OCI-M1 (cell line): ENCODE results near the gene EFHD2.
"Not testable (repeated sequence)": the region's sequence is repeated elsewhere in the genome, so short reads cannot be mapped to it uniquely, and the experiment has no call there.

Experiments used
- DNase-seq: peaks from one replicate; lab custom pipeline; 2025; lab: John Stamatoyannopoulos, UW

The EFHD2 gene

GRCh38 chr1:15409388-15410222 is at the start of gene EFHD2:
Gene EFHD2, plus strand, starts transcription at chr1:15409888. Its CDS starts 84 bp downstream, at chr1:15409972.
- DNase-seq = peak; percentile 80

- no peak for DNase-seq
These were observed 49.0 kb upstream of the EFHD2 start for GRCh38 chr1:15360700-15361099.

DNA sequence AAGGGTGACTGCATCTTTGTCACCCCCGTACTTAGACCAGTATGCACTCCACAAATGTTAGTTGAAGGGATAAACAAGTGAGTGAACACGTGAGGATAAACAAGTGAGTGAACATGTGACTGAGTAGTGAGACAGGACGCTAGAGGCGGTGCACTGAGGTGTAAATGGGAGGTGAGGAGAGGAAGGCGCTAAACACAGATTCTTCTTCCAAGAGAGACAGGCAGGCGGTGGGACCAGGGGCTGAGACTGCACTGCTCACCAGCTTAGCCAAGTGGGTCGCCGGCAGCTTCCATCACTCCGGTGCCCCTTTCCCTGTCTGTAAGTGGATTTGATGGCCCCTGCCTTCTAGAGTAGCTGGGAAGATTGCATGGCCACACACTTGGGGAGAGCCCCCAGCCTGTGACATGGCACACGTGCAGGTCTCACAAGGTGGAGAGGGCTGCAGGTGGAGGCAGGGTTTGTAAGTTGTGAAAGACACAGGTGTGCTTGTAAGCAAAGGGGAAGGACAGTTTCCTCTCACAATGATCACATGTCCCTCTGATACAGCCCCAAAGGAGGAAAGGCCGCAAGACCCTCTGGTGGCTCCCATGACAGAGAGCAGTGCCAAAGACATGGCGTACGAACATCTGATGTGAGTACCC is 47.5 kb upstream of the EFHD2 start:
- DNase-seq = no peak

DNA sequence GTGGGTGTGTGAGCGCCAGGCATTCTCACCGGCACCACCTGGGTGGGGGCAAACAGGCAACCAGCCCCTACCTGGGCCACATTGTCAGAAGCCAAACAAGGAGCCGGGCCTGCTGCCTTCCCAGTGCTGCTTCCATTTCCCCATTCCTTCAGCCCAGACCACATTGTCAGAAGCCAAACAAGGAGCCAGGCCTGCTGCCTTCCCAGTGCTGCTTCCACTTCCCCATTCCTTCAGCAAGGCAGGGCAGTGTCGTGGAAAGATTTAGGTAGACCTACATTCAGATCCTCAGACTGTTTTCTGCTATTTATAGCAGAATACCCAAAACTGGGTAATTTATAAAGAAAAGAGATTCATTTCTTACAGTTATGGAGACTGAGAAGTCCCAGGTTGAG is 47.0 kb upstream of the EFHD2 start:
- no peak for DNase-seq

DNA sequence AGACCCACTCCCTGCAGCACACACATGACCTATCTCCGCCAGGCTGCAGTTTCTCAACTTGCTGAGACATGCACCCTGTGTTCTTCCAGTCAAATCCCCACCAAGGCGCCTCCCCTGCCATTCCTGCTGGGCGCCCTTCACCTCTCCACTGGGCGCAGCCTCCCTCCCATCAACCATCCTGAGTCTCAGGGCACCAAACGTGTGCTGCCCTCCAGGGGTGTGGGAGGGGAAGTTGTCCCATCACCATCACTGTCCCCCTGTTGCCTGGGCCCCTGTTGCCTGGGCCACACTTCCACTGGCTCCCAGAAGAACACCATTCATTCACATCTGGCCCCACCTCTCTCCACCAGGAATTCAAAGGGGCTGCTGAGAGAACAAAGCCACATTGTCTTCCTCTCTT is 44.9 kb upstream of the EFHD2 start:
- DNase-seq = no peak

DNA sequence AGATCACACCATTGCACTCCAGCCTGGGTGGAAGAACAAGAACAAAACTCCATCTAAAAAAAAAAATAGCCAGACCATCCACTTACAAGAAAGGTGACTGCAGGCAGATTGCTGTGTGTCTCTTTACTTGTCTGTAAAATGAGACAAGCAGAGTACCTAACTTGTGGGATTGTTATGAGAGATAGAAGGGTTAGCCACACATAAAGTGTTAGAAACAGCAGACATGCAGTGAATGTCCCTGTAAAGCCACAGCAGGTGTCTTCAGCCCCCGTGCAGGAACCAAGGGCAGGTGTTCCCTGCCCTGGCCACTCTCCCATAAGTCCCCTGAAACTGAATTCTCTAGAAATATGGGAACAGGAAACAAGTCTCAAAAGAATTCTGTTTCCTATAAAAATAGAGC is 40.8 kb upstream of the EFHD2 start:
- DNase-seq = no peak

- DNase-seq = no peak
These were observed 39.4 kb upstream of the EFHD2 start for GRCh38 chr1:15370268-15370667.

DNA sequence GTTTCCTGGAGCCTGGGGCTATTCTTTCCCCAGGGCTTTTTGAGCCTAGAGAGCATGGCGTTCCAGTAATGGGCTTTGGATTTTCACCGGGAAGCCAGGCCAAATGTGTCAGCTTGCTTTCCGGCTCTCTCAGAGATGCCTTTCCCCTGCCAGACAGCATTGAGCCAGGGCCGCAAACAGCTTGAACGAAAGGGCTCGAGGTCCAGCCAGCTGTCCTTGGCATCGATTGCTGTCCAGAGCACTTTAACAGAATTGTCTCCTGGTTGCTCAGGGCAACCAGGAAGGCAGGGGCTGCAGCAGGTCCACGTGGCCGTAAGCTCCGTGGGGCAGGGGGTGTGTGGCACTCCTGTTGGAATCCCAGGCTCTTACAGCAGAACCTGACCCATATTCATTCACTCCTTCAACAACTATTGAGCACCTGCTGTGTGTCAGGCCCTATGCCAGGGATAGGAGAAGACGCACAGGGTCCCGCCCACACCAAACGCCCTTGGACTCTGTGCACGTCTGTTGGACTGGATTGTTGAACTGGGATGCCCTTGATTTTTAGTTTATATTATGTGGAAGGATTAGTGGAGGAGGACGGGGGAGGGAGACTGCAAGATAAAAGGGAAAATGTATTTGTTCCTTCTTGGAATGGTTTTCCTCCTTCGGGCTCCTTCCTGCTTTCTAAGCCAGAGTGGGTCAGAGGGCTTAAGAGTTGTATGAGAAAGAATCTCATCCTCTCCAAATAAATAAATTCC is 38.7 kb upstream of the EFHD2 start:
- no peak for DNase-seq

DNA sequence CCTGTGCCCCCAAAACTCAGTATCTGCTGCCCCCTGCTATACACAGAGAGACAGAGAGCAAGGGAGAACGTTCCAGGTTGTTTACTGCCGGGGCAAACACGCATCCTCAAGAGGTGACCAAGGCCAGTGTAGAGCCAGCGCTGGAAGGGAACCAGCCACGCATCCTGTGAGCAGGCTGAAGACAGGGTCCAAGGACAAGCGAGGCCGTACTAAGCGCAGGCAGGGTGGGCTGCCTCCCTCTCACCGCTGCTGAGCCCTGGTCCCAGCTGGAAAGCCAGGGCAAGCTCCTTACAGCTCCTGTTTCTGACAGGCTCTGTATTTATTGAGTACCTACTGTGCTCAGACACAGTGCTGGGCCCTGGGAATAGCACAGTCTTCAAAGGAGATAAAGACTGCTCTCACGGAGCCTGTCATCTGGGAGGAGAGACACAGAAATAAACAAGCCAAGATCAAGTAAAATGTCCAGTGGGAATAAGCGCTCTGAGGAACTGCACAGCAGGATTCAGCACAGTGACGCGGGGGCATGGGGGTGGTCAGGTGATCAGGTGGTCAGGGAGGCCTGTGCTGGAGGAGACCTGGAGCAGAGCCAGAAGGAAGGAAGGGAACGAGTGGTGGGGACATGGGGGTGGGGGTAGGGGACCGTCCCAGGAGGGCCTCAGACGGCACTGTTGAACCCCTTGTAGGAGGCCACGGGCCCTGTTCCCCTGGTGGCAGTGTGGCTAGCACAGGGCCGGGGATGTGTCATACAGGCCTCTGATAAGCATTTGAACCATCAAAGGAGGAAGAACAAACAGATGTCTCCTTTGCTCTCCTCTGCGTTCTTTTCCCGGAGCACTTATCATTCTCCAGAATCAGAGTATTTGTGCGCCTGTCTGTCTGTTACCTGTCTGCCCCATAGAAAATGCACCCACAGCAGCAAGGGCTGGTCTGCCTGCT is 37.8 kb upstream of the EFHD2 start:
- no peak for DNase-seq

DNA sequence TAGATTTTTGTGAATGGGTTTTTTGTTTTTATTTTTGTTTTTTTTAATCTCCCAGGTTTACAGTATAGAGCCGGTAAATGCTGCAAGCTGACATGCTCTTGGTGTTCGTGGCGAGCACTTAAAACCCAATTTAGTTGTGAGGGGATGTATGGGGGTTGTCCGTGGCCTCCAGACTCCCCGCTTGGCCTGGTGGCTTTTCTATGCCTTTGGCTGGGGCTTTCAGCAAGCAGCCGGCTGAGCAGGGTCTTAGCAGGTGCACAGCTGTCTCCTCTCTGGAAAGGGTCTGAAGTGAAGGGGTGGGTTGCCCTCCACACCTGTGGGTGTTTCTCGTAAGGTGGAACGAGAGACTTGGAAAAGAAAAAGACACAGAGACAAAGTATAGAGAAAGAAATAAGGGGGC is 31.0 kb upstream of the EFHD2 start:
- DNase-seq = no peak

DNA sequence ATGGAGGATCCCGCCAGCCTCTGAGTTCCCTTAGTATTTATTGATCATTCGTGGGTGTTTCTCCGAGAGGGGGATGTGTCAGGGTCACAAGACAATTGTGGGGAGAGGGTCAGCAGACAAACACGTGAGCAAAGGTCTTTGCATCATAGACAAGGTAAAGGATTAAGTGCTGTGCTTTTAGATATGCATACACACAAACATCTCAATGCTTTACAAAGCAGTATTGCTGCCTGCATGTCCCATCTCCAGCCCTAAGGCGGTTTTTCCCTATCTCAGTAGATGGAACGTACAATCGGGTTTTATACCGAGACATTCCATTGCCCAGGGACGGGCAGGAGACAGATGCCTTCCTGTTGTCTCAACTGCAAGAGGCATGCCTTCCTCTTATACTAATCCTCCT is 30.5 kb upstream of the EFHD2 start:
- not testable (repeated sequence) for DNase-seq

- DNase-seq = no peak
These were observed 28.8 kb upstream of the EFHD2 start for GRCh38 chr1:15380601-15381508.

DNA sequence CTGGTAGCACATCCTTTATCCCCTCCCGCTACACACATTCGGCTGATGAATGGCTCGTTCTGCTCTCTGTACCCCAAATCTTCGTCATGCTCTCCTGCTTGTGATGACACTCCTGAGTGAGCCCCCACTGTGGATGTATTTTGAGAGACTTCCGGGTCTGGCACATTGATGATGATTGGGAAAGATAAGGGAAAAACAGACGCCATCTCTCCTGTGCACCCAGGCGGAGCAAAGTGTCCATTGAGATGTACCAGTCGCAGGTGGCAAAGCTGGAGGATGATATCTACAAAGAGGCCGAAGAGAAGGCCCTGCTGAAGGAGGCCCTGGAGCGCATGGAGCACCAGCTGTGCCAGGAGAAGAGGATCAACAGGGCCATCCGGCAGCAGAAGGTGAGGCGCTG is 27.9 kb upstream of the EFHD2 start:
- no peak for DNase-seq

GRCh38 chr1:15382601-15383518 is 26.8 kb upstream of the EFHD2 start:
- DNase-seq = no peak

DNA sequence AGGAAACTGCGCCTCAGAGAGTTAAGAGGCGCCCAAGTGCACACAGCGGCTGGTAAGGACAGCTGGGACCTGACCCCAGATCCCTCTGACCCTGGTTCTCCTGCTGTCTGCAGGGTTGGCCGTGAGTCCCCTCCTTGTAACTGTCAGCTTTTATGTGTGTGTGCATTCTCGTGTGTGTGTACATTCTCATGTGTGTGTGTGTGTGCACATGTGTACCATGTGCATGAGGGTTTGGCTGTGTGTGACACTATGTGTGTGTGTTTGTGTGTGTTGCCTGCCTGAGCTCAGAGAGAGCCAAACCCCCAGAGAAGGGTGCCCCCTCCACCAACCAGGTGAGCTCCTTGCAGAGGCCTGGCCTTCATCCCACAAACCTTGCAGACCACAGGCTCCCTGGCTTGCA is 25.9 kb upstream of the EFHD2 start:
- DNase-seq = no peak

DNA sequence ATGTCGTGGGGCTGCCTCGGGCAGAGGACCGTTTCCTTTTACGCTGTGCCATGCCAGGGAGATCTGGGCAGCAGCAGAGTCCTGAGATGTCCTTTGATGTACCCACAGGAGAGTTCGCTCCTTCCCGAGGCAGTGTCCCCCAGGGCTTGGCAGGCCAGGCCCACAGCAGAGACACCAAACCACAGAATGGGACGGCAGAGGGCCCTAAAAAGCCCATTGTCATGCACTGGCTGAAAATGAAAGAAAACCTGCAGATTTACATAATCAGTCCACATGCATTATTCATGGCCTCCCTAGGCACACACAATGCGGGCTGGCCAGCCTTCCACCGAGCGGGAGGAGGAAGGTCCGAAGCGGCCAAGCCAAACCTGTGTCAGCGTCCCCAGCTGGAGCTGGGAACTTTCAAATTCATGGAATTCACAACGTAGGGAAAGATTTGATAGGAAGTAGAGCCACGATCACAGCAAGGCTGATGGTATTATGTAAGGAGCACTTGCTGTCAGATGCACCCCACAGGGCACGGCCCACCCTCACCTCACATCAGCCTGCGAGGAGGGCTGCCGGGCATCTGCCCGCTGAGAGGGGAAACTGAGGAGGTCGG is 25.3 kb upstream of the EFHD2 start:
- DNase-seq = peak; percentile 60

DNA sequence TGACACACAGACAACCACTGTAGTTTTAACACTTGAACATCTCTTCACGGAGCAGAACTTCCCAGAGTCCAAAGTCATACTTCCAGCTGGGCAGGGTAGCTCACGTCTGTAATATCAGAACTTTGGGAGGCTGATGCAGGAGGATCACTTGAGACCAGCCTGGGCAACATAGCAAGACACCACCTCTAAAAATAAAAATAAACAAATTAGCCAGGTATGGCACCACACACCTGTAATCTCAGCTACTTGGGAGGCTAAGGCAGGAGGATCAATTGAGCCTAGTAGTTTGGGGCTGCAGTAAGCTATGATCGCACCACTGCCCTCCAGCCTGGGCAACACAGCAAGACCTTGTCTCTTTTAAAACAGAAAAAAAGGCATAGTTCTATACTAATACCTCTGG is 24.3 kb upstream of the EFHD2 start:
- DNase-seq = no peak

- DNase-seq = no peak
These were observed 23.4 kb upstream of the EFHD2 start for GRCh38 chr1:15386164-15386749.
